ENCODE results near the gene GREM2.

Gene GREM2

GRCh38 chr1:240619906-240620621 lies 8.1 kb upstream of the GREM2 start:
- no peak overlapping the region for H3K27ac ChIP-seq (ENCODE audit: low read depth, low read length, poor library complexity, severe bottlenecking)
- no peak for TF ChIP-seq EZH2 (IDR thresholded peaks at IDR 0.05; ENCODE audit: borderline replicate concordance, low read length)
- TF ChIP-seq, protein P1, sequence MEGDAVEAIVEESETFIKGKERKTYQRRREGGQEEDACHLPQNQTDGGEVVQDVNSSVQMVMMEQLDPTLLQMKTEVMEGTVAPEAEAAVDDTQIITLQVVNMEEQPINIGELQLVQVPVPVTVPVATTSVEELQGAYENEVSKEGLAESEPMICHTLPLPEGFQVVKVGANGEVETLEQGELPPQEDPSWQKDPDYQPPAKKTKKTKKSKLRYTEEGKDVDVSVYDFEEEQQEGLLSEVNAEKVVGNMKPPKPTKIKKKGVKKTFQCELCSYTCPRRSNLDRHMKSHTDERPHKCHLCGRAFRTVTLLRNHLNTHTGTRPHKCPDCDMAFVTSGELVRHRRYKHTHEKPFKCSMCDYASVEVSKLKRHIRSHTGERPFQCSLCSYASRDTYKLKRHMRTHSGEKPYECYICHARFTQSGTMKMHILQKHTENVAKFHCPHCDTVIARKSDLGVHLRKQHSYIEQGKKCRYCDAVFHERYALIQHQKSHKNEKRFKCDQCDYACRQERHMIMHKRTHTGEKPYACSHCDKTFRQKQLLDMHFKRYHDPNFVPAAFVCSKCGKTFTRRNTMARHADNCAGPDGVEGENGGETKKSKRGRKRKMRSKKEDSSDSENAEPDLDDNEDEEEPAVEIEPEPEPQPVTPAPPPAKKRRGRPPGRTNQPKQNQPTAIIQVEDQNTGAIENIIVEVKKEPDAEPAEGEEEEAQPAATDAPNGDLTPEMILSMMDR (IDR thresholded peaks at IDR 0.05; ENCODE audit: low read length), result no peak
- no peaks in the 10 kb centered on the region for H4K20me1 ChIP-seq (ENCODE audit: insufficient read depth, low read length)
- no peak overlapping the region for H2AFZ ChIP-seq (ENCODE audit: low read length)
- no peak overlapping the region for H3K4me3 ChIP-seq (ENCODE audit: low read depth, low read length, poor library complexity, severe bottlenecking)
- no peak overlapping the region for H3K9ac ChIP-seq (ENCODE audit: low read length)
- H3K9me2 ChIP-seq (ENCODE audit: low read depth, low read length), result no peaks in the 10 kb centered on the region
- H3F3A ChIP-seq (ENCODE audit: insufficient read depth, low read length), result no peaks in the 10 kb centered on the region
- no peaks in the 10 kb centered on the region for H3K9me3 ChIP-seq (ENCODE audit: low read length)
- H3K79me2 ChIP-seq (ENCODE audit: insufficient read depth, low read length), result no peaks in the 10 kb centered on the region
- no peak overlapping the region for H3K4me2 ChIP-seq (ENCODE audit: low read length)
- no peaks in the 10 kb centered on the region for H3K4me1 ChIP-seq (ENCODE audit: insufficient read depth, low read length, severe bottlenecking)
- H3K36me3 ChIP-seq (ENCODE audit: insufficient read depth, low read length), result no peaks in the 10 kb centered on the region
- no peaks in the 10 kb centered on the region for H3K27me3 ChIP-seq (ENCODE audit: insufficient read depth, low read length)

- Histone ChIP-seq H3K36me3 (ENCODE audit: insufficient read depth, low read length) (no peaks in the 10 kb centered on the region), H4K20me1 (ENCODE audit: insufficient read depth, low read length) (no peaks in the 10 kb centered on the region)
Observed at GRCh38 chr1:240619357-240619756, 7.4 kb upstream of the GREM2 start.

DNA sequence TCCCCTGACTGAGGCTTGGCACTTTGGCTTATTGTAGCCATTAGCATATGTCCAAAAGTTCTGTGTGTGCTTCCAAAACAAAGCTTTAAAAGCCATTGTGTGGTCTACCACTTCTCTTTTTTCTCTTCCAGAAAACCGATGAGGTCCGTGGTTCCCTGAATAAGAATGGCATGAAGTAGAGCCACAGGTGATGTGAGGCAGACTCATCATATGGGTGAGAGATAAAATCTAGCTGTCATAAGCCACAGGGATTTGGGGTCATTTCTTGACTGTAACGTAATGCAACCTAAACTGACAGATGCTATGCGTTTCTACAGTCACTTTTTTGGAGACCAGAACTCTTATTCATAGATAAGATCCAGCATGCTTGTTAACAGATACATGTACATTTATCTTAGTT lies 7.0 kb upstream of the GREM2 start:
- Histone ChIP-seq H3K9me3 (ENCODE audit: low read length) (no peaks in the 10 kb centered on the region), H3K79me2 (ENCODE audit: insufficient read depth, low read length) (no peaks in the 10 kb centered on the region), H3K4me1 (ENCODE audit: insufficient read depth, low read length, severe bottlenecking) (no peaks in the 10 kb centered on the region), H3K4me2 (ENCODE audit: low read length) (no peak overlapping the region), H3F3A (ENCODE audit: insufficient read depth, low read length) (no peaks in the 10 kb centered on the region), H3K27me3 (ENCODE audit: insufficient read depth, low read length) (no peaks in the 10 kb centered on the region), H3K9me2 (ENCODE audit: low read depth, low read length) (no peaks in the 10 kb centered on the region), H2AFZ (ENCODE audit: low read length) (no peak overlapping the region), H3K4me3 (ENCODE audit: low read depth, low read length, poor library complexity, severe bottlenecking) (no peak overlapping the region), H4K20me1 (ENCODE audit: insufficient read depth, low read length) (no peaks in the 10 kb centered on the region), H3K36me3 (ENCODE audit: insufficient read depth, low read length) (no peaks in the 10 kb centered on the region), H3K9ac (ENCODE audit: low read length) (no peak overlapping the region), H3K27ac (ENCODE audit: low read depth, low read length, poor library complexity, severe bottlenecking) (no peak overlapping the region)
- TF ChIP-seq, protein P1 (IDR thresholded peaks at IDR 0.05; ENCODE audit: low read length), result no peak
- no peak for TF ChIP-seq EZH2 (IDR thresholded peaks at IDR 0.05; ENCODE audit: borderline replicate concordance, low read length)

More at GRCh38 chr1:240619357-240619756, 7.4 kb upstream of the GREM2 start:
- no peak overlapping the region for H3K27ac ChIP-seq (ENCODE audit: low read depth, low read length, poor library complexity, severe bottlenecking)
- no peak overlapping the region for H3K9ac ChIP-seq (ENCODE audit: low read length)
- no peak overlapping the region for H2AFZ ChIP-seq (ENCODE audit: low read length)
- no peaks in the 10 kb centered on the region for H3K9me3 ChIP-seq (ENCODE audit: low read length)
- no peaks in the 10 kb centered on the region for H3K79me2 ChIP-seq (ENCODE audit: insufficient read depth, low read length)
- no peaks in the 10 kb centered on the region for H3F3A ChIP-seq (ENCODE audit: insufficient read depth, low read length)
- H3K4me2 ChIP-seq (ENCODE audit: low read length), result no peak overlapping the region
- H3K4me1 ChIP-seq (ENCODE audit: insufficient read depth, low read length, severe bottlenecking), result no peaks in the 10 kb centered on the region
- H3K9me2 ChIP-seq (ENCODE audit: low read depth, low read length), result no peaks in the 10 kb centered on the region
- H3K27me3 ChIP-seq (ENCODE audit: insufficient read depth, low read length), result no peaks in the 10 kb centered on the region
- TF ChIP-seq, protein P1 (IDR thresholded peaks at IDR 0.05; ENCODE audit: low read length), result no peak
- TF ChIP-seq EZH2 (IDR thresholded peaks at IDR 0.05; ENCODE audit: borderline replicate concordance, low read length), result no peak
- no peak overlapping the region for H3K4me3 ChIP-seq (ENCODE audit: low read depth, low read length, poor library complexity, severe bottlenecking)
